Fibroblast of lung (primary cell): ENCODE measurements around the gene TMEM59. TPM values are rescaled to one million over a fixed set of nuclear protein-coding genes. Genes with fewer than 3 reads are reported as not detected.

ENCODE experiments used
- DNase-seq, 2 donors: peaks; one replicate each; pipeline versions ENCODE4 v3.0.0 to v3.0.0-alpha.2; 2010; ENCODE audit warnings: low read depth in 2 of 2
- H2AFZ ChIP-seq: 2 replicates; pipeline ENCODE4 v1.5.1; 2012; ENCODE audit warnings: low read length, control low read depth, inconsistent platforms
- H3K27ac ChIP-seq: 2 replicates; pipeline ENCODE4 v1.5.1; 2011; ENCODE audit warnings: low read length, control low read depth; ENCODE audit not compliant: insufficient read depth
- H3K27me3 ChIP-seq: 2 replicates; pipeline ENCODE4 v1.5.1; 2011; ENCODE audit warnings: mild to moderate bottlenecking, low read length; ENCODE audit not compliant: control insufficient read depth, insufficient read depth
- H3K36me3 ChIP-seq: 2 replicates; pipeline ENCODE4 v1.5.1; 2011; ENCODE audit warnings: low read length; ENCODE audit not compliant: control insufficient read depth, insufficient read depth
- H3K4me1 ChIP-seq: 2 replicates; pipeline ENCODE4 v1.5.1; 2011; ENCODE audit warnings: low read length; ENCODE audit not compliant: control insufficient read depth, insufficient read depth; ENCODE audit errors: extremely low read depth
- H3K4me2 ChIP-seq: 2 replicates; pipeline ENCODE4 v1.5.1; 2011; ENCODE audit warnings: low read length, control low read depth; ENCODE audit not compliant: insufficient read depth; ENCODE audit errors: extremely low read depth
- H3K4me3 ChIP-seq, 4 experiments: fragments of 200-600 bp in 1 of 4; sonication (generic) in 1 of 4; replicated peaks in 1 of 4; 2 replicates each; pipeline ENCODE4 v1.5.1; 2011 to 2016; ENCODE audit warnings: low read length in 4 of 4, low read depth in 3 of 4, mild to moderate bottlenecking in 3 of 4, control low read depth in 2 of 4, inconsistent platforms in 1 of 4, mixed read lengths in 1 of 4; ENCODE audit not compliant: insufficient read depth in 1 of 4; ENCODE audit errors: control extremely low read depth in 1 of 4
- H3K79me2 ChIP-seq: 2 replicates; pipeline ENCODE4 v1.5.1; 2012; ENCODE audit warnings: mild to moderate bottlenecking, low read length, inconsistent platforms; ENCODE audit not compliant: control insufficient read depth, insufficient read depth
- H3K9ac ChIP-seq: 2 replicates; pipeline ENCODE4 v1.5.1; 2011; ENCODE audit warnings: mild to moderate bottlenecking, low read length, control low read depth; ENCODE audit not compliant: insufficient read depth
- H3K9me3 ChIP-seq: 2 replicates; pipeline ENCODE4 v1.5.1; 2012; ENCODE audit warnings: low read depth, low read length; ENCODE audit not compliant: control insufficient read depth, insufficient read depth
- H4K20me1 ChIP-seq: 2 replicates; pipeline ENCODE4 v1.5.1; 2011; ENCODE audit warnings: low read length; ENCODE audit not compliant: control insufficient read depth, insufficient read depth; ENCODE audit errors: extremely low read depth
- EZH2 ChIP-seq: IDR thresholded peaks from 2 replicates; pipeline ENCODE4 v1.5.1; 2012; ENCODE audit warnings: low read length, control low read depth, mild to moderate bottlenecking; ENCODE audit errors: missing control alignments
- polyA plus RNA-seq, 2 donors: library from polyadenylated mRNA; depleted of rRNA in 1 of 2; stranded (reverse) in 1 of 2; unstranded in 1 of 2; fragments of >200 nt; gene quantifications; 2 replicates each; pipeline ENCODE4 v1.2.1, GENCODE V29; 2011 to 2012; ENCODE audit warnings: missing spikeins in 1 of 2
- total RNA-seq: library from RNA; depleted of rRNA; stranded (reverse); fragments of >200 nt; gene quantifications from 2 replicates; pipeline ENCODE4 v1.2.1, GENCODE V29; 2014
- TF ChIP-seq, protein P1 (sequence below), 2 donors: IDR thresholded peaks in 1 of 2; conservative IDR thresholded peaks in 1 of 2; 1 replicate in 1 of 2; 2 replicates in 1 of 2; pipeline ENCODE4 v1.5.1; 2011 to 2012; ENCODE audit warnings: low read length in 2 of 2, control low read depth in 1 of 2, inconsistent platforms in 1 of 2, low read depth in 1 of 2, mild to moderate bottlenecking in 1 of 2

Gene TMEM59
- total and polyA plus RNA-seq, 2 donors (not counting 1 experiment from before 2014, with no cell fraction given), result 431 to 480 TPM

DNA sequence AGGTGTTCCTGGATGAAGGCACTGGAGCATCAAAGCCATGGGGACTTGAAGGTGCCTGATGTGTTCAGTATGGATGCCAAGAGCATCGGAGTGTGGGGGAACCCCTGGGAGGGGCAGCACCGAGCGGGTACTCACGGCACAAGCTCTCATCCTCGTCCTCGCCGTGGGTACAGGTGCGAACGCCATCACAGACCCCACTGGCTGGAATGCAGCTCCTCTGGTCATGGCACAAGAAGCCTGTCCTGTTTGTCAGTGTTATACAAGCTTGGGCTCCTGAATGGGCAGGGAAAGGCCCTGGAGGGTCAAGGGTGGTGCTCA is 41.0 kb downstream of the TMEM59 start:
- Histone ChIP-seq H3K27ac (no peak overlapping the region), H3K4me3 (no peak overlapping the region), H3K4me1 (no peaks in the 10 kb centered on the region), H4K20me1 (no peaks in the 10 kb centered on the region), H3K36me3 (no peaks in the 10 kb centered on the region), H3K79me2 (no peaks in the 10 kb centered on the region), H3K27me3 (peaks cover 23% of the 10 kb centered on the region), H2AFZ (no peak overlapping the region), H3K4me2 (no peak overlapping the region), H3K9me3 (no peaks in the 10 kb centered on the region), H3K9ac (no peak overlapping the region)
- TF ChIP-seq EZH2, result no peak
- TF ChIP-seq, protein P1, sequence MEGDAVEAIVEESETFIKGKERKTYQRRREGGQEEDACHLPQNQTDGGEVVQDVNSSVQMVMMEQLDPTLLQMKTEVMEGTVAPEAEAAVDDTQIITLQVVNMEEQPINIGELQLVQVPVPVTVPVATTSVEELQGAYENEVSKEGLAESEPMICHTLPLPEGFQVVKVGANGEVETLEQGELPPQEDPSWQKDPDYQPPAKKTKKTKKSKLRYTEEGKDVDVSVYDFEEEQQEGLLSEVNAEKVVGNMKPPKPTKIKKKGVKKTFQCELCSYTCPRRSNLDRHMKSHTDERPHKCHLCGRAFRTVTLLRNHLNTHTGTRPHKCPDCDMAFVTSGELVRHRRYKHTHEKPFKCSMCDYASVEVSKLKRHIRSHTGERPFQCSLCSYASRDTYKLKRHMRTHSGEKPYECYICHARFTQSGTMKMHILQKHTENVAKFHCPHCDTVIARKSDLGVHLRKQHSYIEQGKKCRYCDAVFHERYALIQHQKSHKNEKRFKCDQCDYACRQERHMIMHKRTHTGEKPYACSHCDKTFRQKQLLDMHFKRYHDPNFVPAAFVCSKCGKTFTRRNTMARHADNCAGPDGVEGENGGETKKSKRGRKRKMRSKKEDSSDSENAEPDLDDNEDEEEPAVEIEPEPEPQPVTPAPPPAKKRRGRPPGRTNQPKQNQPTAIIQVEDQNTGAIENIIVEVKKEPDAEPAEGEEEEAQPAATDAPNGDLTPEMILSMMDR (conservative IDR thresholded peaks at IDR 0.05 in 1 of 2, IDR thresholded peaks at IDR 0.05 in 1 of 2; ENCODE audit: low read depth in 1 of 2, low read length in 2 of 2), result no peak
- no peak for DNase-seq

DNA sequence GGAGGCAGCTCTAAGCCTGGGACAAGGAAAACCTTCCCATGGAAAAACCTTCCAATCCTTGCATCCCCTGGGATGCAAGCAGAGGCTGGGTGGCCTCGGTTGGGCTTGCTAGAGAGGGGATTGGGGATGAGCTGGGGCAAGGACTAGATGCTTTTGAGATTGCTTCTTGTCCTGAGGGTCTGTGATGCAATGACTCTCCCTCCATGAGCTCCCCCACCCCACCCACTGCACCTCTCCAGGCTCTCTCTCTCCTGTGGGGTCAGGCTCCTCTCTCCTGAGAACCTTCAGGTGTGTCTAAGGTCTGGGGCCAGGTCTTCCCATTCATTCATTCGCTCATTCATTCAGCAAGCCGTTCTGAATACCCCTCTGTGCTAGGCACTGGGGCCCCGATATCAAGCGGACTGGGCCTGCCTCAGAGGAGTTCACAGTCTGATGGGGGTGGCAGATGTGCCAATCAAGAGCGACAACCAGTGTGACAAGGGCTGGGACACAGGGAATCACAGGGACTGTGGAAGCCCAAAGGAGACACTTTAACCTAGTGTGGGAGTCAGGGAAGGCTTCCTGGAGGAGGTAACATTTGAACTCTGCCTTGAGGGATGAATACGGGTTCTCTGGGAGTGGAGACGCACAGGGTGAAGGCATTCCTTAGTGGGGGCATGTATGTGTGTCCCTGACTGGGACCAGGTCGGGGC is 41.5 kb downstream of the TMEM59 start:
- H3K4me1 ChIP-seq, result no peaks in the 10 kb centered on the region
- no peak overlapping the region for H3K9ac ChIP-seq
- no peak overlapping the region for H3K4me3 ChIP-seq
- H3K27me3 ChIP-seq, result peaks cover 23% of the 10 kb centered on the region
- no peaks in the 10 kb centered on the region for H4K20me1 ChIP-seq
- DNase-seq, result no peak
- no peaks in the 10 kb centered on the region for H3K36me3 ChIP-seq
- H3K27ac ChIP-seq, result no peak overlapping the region
- no peak overlapping the region for H2AFZ ChIP-seq
- H3K79me2 ChIP-seq, result no peaks in the 10 kb centered on the region
- H3K9me3 ChIP-seq, result no peaks in the 10 kb centered on the region
- no peak overlapping the region for H3K4me2 ChIP-seq
- TF ChIP-seq EZH2, result no peak
- TF ChIP-seq, protein P1 (conservative IDR thresholded peaks at IDR 0.05 in 1 of 2, IDR thresholded peaks at IDR 0.05 in 1 of 2; ENCODE audit: low read depth in 1 of 2, low read length in 2 of 2), result no peak

DNA sequence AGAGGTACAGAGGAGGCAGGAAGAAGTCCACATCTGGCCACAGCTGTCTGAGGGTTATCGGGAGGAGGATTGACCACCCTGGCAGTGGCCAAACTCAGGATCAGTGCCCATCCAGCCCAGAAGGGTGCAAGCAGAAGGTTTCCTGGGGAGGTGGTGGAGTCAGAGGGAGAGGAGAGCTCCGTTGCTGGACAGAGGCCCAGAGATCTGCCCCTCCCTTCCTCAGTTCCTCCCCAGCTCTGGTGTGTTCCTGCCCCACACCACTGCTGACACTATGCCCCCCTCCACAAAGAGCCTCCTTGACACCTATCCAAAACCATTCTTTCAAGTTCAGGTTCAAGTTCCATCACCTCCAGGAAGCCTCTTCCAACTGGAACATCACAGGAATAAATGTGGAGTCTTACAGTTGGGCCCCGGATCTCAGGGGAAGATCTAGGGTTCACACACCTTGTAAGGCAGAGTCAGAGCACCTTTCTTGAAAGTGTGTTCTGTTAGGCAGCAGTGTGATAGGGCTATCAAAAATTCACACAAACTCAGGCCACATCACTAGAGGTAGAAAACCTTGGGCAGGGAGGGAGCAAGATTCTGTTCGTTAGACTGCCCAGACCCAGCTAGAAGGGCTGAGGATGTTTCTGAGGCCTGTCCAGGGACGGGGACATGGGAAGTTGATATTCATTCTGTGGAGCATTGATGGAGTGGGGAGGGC is 42.4 kb downstream of the TMEM59 start:
- Histone ChIP-seq H4K20me1 (no peaks in the 10 kb centered on the region), H3K79me2 (no peaks in the 10 kb centered on the region), H3K4me3 (no peak overlapping the region), H2AFZ (no peak overlapping the region), H3K9me3 (no peaks in the 10 kb centered on the region), H3K4me2 (no peak overlapping the region), H3K27me3 (peaks cover 31% of the 10 kb centered on the region), H3K36me3 (no peaks in the 10 kb centered on the region), H3K9ac (no peak overlapping the region), H3K27ac (no peak overlapping the region), H3K4me1 (no peaks in the 10 kb centered on the region)
- TF ChIP-seq EZH2, result no peak
- no peak for DNase-seq
